GM23338 (cell line): ENCODE measurements around the gene UNC13A. TPM values are rescaled to one million over a fixed set of nuclear protein-coding genes. Genes with fewer than 3 reads are reported as not detected.

Experiments used
- ATAC-seq: fragments of 200-7000 bp; cut with Tn5 transposase; 3 replicates; pipeline ENCODE4 v1.9.1; 2020
- DNase-seq: peaks from one replicate; pipeline ENCODE4 v3.0.0-alpha.2; 2015; ENCODE audit warnings: low spot score
- H2AFZ ChIP-seq: fragments of 200-600 bp; sonication (generic); 2 replicates; pipeline ENCODE4 v1.8.0; 2016; ENCODE audit warnings: antibody characterized with exemption, mild to moderate bottlenecking, moderate library complexity
- H3F3A ChIP-seq: fragments of 200-600 bp; sonication (generic); replicated peaks from 2 replicates; pipeline ENCODE4 v1.8.0; 2017; ENCODE audit warnings: antibody characterized with exemption, mixed run types, low read depth
- H3K27ac ChIP-seq: fragments of 200-600 bp; sonication (generic); 2 replicates; pipeline ENCODE4 v1.6.1; 2016; ENCODE audit warnings: low read depth
- H3K27me3 ChIP-seq: fragments of 200-600 bp; sonication (generic); 2 replicates; pipeline ENCODE4 v1.8.0; 2016; ENCODE audit warnings: mild to moderate bottlenecking, mixed run types, moderate library complexity; ENCODE audit not compliant: insufficient read depth
- H3K36me3 ChIP-seq: fragments of 200-600 bp; sonication (generic); 2 replicates; pipeline ENCODE4 v1.8.0; 2016; ENCODE audit warnings: mild to moderate bottlenecking; ENCODE audit not compliant: insufficient read depth
- H3K4me1 ChIP-seq: fragments of 200-600 bp; sonication (generic); 2 replicates; pipeline ENCODE4 v1.8.0; 2016; ENCODE audit warnings: mild to moderate bottlenecking, moderate library complexity; ENCODE audit not compliant: insufficient read depth
- H3K4me2 ChIP-seq: fragments of 200-600 bp; sonication (generic); 2 replicates; pipeline ENCODE4 v1.7.1; 2017; ENCODE audit warnings: mixed run types
- H3K4me3 ChIP-seq: fragments of 200-600 bp; sonication (generic); 2 replicates; pipeline ENCODE4 v1.6.1; 2016; ENCODE audit warnings: mixed run types
- H3K79me2 ChIP-seq: fragments of 200-600 bp; sonication (generic); replicated peaks from 2 replicates; pipeline ENCODE4 v1.8.0; 2017; ENCODE audit warnings: mild to moderate bottlenecking; ENCODE audit not compliant: insufficient read depth
- H3K9me2 ChIP-seq: fragments of 200-600 bp; sonication (generic); 2 replicates; pipeline ENCODE4 v1.8.0; 2017; ENCODE audit not compliant: insufficient read depth
- H4K20me1 ChIP-seq: fragments of 200-600 bp; sonication (generic); replicated peaks from 2 replicates; pipeline ENCODE4 v1.8.0; 2017; ENCODE audit warnings: mild to moderate bottlenecking; ENCODE audit not compliant: insufficient read depth
- H3K27ac Mint-ChIP-seq: 2 replicates; pipeline ENCODE4 v1.8.0; 2020; ENCODE audit warnings: inconsistent platforms, mild to moderate bottlenecking, moderate library complexity, mixed read lengths
- H3K27me3 Mint-ChIP-seq: 3 replicates; pipeline ENCODE4 v1.8.0; 2022; ENCODE audit warnings: low read depth, mild to moderate bottlenecking, moderate library complexity, mixed read lengths, inconsistent platforms; ENCODE audit not compliant: insufficient read depth, poor library complexity
- H3K36me3 Mint-ChIP-seq: 3 replicates; pipeline ENCODE4 v1.8.0; 2021; ENCODE audit warnings: low read depth, mild to moderate bottlenecking, inconsistent platforms, moderate library complexity, mixed read lengths
- H3K4me1 Mint-ChIP-seq: 3 replicates; pipeline ENCODE4 v1.8.0; 2020; ENCODE audit warnings: mild to moderate bottlenecking, inconsistent platforms, mixed read lengths
- H3K4me3 Mint-ChIP-seq: 3 replicates; pipeline ENCODE4 v1.8.0; 2021; ENCODE audit warnings: moderate library complexity, mild to moderate bottlenecking, inconsistent platforms, mixed read lengths
- H3K9me3 Mint-ChIP-seq: 3 replicates; pipeline ENCODE4 v1.8.0; 2020; ENCODE audit warnings: moderate library complexity, mild to moderate bottlenecking, inconsistent platforms, mixed read lengths
- CREB1 ChIP-seq: fragments of 250-450 bp; sonication (Bioruptor Pico); IDR thresholded peaks from 2 replicates; pipeline ENCODE4 v1.5.0; 2020; ENCODE audit warnings: low read depth, mild to moderate bottlenecking, moderate library complexity
- EZH2 ChIP-seq: fragments of 200-600 bp; sonication (generic); IDR thresholded peaks from one replicate; pipeline ENCODE4 v1.8.0; 2017; ENCODE audit warnings: antibody characterized with exemption, mild to moderate bottlenecking, low read depth; ENCODE audit not compliant: unreplicated experiment
- EZH2phosphoT487 ChIP-seq: fragments of 200-600 bp; sonication (generic); IDR thresholded peaks from one replicate; pipeline ENCODE4 v1.8.1; 2018; ENCODE audit warnings: antibody characterized with exemption; ENCODE audit not compliant: unreplicated experiment
- POLR2AphosphoS5 ChIP-seq: IDR thresholded peaks from 2 replicates; pipeline ENCODE4 v1.6.1; 2016; ENCODE audit warnings: antibody characterized with exemption, low read depth
- STAT1 ChIP-seq: IDR thresholded peaks from one replicate; pipeline ENCODE4 v1.6.1; 2016; ENCODE audit warnings: antibody characterized with exemption; ENCODE audit not compliant: unreplicated experiment
- ZNF114 ChIP-seq: fragments of 250-450 bp; sonication (Bioruptor Pico); IDR thresholded peaks from 2 replicates; pipeline ENCODE4 v1.5.0; 2020; ENCODE audit warnings: mild to moderate bottlenecking, moderate library complexity
- ZNF331 ChIP-seq: fragments of 250-450 bp; sonication (Bioruptor Pico); IDR thresholded peaks from 2 replicates; pipeline ENCODE4 v1.5.0; 2020; ENCODE audit warnings: low read depth, mild to moderate bottlenecking, moderate library complexity
- polyA plus RNA-seq: library from polyadenylated mRNA; unstranded; fragments of >200 nt; fragmentation: Nextera tagmentation; extraction: Ambion mirVana; gene quantifications from 2 replicates; pipeline ENCODE4 v1.2.1, GENCODE V29; 2016
- total RNA-seq: library from RNA; depleted of rRNA; stranded (reverse); fragments of >200 nt; shearing (Covaris generic); gene quantifications from 2 replicates; pipeline ENCODE4 v1.2.3, GENCODE V29; 2014
- TF ChIP-seq, protein P1 (sequence below): IDR thresholded peaks from one replicate; pipeline ENCODE4 v1.6.1; 2018; ENCODE audit warnings: antibody characterized with exemption; ENCODE audit not compliant: unreplicated experiment
- TF ChIP-seq, protein P2 (sequence below): IDR thresholded peaks from 2 replicates; pipeline ENCODE4 v1.6.1; 2016; ENCODE audit warnings: antibody characterized with exemption

UNC13A gene
- total and polyA plus RNA-seq, 2 experiments from 2014 or later, result 9.5 to 30.4 TPM

DNA sequence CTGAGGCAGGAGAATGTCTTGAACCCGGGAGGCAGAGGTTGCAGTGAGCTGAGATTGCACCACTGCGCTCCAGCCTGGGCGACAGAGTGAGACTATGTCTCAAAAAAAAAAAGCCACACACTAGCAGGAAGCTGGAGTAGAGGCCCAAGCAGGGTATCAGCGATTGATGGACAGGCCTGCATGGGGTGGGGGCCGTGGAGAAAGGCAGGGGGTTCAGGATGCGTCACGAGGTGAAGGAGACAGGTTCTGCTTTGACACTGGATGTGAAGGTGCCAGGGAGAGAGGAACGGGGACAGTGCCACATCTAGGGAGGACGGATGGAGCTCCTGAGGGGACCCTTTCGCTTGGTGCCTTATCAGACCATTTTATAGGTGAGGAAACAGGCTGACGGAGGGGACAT lies 125.6 kb downstream of the UNC13A start:
- H3K36me3 ChIP-seq, result no peaks in the 10 kb centered on the region
- no peak for ATAC-seq

DNA sequence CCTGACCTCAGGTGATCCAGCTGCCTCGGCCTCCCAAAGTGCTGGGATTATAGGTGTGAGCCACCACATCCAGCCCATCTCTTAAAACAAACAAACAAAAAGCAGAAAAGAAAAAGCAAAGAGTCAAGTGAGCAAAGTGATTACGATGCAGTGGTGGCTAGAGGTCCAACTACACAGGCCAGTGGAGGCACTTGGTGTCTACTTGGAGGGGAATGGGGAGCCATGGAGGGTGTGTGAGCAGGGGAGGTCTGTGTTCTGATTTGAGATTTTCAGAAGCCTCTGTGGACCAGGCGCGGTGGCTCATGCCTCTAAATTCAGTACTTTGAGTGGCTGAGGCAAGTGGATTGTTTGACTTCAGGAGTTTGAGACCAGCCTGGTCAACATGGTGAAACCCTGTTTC lies 126.1 kb downstream of the UNC13A start:
- no peak overlapping the region for H3K27ac ChIP-seq
- no peak overlapping the region for H2AFZ ChIP-seq
- Mint-ChIP-seq H3K9me3 (no peaks in the 10 kb centered on the region), H3K27ac (no peak overlapping the region), H3K4me3 (no peak overlapping the region; the same call in 2 of the 3 replicates), H3K36me3 (peaks cover 22% of the 10 kb centered on the region), H3K4me1 (no peaks in the 10 kb centered on the region), H3K27me3 (peaks cover 3% of the 10 kb centered on the region)
- H3K79me2 ChIP-seq, result no peaks in the 10 kb centered on the region
- 0 out of 2 replicates have a peak, but pooled peaks cover 3% of the 10 kb centered on the region for H3F3A ChIP-seq
- DNase-seq (no peak), ATAC-seq (no peak)
- H3K9me2 ChIP-seq, result no peaks in the 10 kb centered on the region
- no peaks in the 10 kb centered on the region; the same call in 1 of the 2 replicates for H4K20me1 ChIP-seq
- H3K4me3 ChIP-seq, result no peak overlapping the region
- H3K27me3 ChIP-seq, result no peaks in the 10 kb centered on the region
- H3K36me3 ChIP-seq, result no peaks in the 10 kb centered on the region
- no peak overlapping the region for H3K4me2 ChIP-seq
- no peaks in the 10 kb centered on the region for H3K4me1 ChIP-seq
- TF ChIP-seq EZH2 (no peak), EZH2phosphoT487 (no peak)
- TF ChIP-seq, protein P1, sequence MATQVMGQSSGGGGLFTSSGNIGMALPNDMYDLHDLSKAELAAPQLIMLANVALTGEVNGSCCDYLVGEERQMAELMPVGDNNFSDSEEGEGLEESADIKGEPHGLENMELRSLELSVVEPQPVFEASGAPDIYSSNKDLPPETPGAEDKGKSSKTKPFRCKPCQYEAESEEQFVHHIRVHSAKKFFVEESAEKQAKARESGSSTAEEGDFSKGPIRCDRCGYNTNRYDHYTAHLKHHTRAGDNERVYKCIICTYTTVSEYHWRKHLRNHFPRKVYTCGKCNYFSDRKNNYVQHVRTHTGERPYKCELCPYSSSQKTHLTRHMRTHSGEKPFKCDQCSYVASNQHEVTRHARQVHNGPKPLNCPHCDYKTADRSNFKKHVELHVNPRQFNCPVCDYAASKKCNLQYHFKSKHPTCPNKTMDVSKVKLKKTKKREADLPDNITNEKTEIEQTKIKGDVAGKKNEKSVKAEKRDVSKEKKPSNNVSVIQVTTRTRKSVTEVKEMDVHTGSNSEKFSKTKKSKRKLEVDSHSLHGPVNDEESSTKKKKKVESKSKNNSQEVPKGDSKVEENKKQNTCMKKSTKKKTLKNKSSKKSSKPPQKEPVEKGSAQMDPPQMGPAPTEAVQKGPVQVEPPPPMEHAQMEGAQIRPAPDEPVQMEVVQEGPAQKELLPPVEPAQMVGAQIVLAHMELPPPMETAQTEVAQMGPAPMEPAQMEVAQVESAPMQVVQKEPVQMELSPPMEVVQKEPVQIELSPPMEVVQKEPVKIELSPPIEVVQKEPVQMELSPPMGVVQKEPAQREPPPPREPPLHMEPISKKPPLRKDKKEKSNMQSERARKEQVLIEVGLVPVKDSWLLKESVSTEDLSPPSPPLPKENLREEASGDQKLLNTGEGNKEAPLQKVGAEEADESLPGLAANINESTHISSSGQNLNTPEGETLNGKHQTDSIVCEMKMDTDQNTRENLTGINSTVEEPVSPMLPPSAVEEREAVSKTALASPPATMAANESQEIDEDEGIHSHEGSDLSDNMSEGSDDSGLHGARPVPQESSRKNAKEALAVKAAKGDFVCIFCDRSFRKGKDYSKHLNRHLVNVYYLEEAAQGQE, result no peak

More for the DNA sequence above, 125.6 kb downstream of the UNC13A start:
- no peaks in the 10 kb centered on the region for H3K4me1 ChIP-seq
- H2AFZ ChIP-seq, result no peak overlapping the region
- Mint-ChIP-seq H3K4me3 (no peak overlapping the region), H3K27ac (no peak overlapping the region), H3K36me3 (peaks cover 25% of the 10 kb centered on the region), H3K27me3 (peaks cover 3% of the 10 kb centered on the region), H3K4me1 (no peaks in the 10 kb centered on the region), H3K9me3 (no peaks in the 10 kb centered on the region)
- no peaks in the 10 kb centered on the region; the same call in 1 of the 2 replicates for H4K20me1 ChIP-seq
- no peak for DNase-seq
- no peak overlapping the region for H3K4me2 ChIP-seq
- H3K4me3 ChIP-seq, result no peak overlapping the region
- no peaks in the 10 kb centered on the region for H3K79me2 ChIP-seq
- no peaks in the 10 kb centered on the region for H3K27me3 ChIP-seq
- H3K9me2 ChIP-seq, result no peaks in the 10 kb centered on the region
- H3F3A ChIP-seq, result 0 out of 2 replicates have a peak, but pooled peaks cover 2% of the 10 kb centered on the region
- H3K27ac ChIP-seq, result no peak overlapping the region
- TF ChIP-seq CREB1 (CRISPR knock-in tag) (no peak), ZNF114 (CRISPR knock-in tag) (no peak), ZNF331 (CRISPR knock-in tag) (no peak), EZH2 (no peak), STAT1 (no peak), POLR2AphosphoS5 (no peak)
- TF ChIP-seq, protein P2, sequence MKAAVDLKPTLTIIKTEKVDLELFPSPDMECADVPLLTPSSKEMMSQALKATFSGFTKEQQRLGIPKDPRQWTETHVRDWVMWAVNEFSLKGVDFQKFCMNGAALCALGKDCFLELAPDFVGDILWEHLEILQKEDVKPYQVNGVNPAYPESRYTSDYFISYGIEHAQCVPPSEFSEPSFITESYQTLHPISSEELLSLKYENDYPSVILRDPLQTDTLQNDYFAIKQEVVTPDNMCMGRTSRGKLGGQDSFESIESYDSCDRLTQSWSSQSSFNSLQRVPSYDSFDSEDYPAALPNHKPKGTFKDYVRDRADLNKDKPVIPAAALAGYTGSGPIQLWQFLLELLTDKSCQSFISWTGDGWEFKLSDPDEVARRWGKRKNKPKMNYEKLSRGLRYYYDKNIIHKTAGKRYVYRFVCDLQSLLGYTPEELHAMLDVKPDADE, result no peak
- TF ChIP-seq, protein P1, result no peak
